ENCODE results near the gene SNRK.

GRCh38 chr3:43320288-43320687 lies 33.9 kb downstream of the SNRK start:
- TF ChIP-seq CTCF (conservative IDR thresholded peaks at IDR 0.05; ENCODE audit: low read depth, low read length), result no peak
- no peak for TF ChIP-seq EZH2 (IDR thresholded peaks at IDR 0.05; ENCODE audit: borderline replicate concordance, low read depth, low read length, poor library complexity, severe bottlenecking)

Measured in A673 (cell line).